HEK293 (cell line): ENCODE results near the gene GNG12.
"Not testable (repeated sequence)": the region's sequence is repeated elsewhere in the genome, so short reads cannot be mapped to it uniquely, and the experiment has no call there.

Source experiments
- CTCF ChIA-PET: fragments of 350-600 bp; formaldehyde crosslinking; extraction: SDS; loops from one replicate; lab custom pipeline; 2021; ENCODE audit warnings: antibody characterized with exemption; lab: Yijun Ruan, JAX
- POLR2A ChIA-PET: fragments of 300-600 bp; formaldehyde crosslinking; extraction: SDS; loops from one replicate; lab custom pipeline; 2020; ENCODE audit warnings: antibody characterized with exemption, inconsistent platforms; lab: Yijun Ruan, JAX
- H3K27ac ChIP-seq: fragments of 200-500 bp; sonication (Bioruptor generic); 2 replicates; pipeline ENCODE4 v1.5.1; 2014; ENCODE audit warnings: low read depth, low read length, control low read depth, inconsistent platforms; ENCODE audit errors: extremely low read depth
- H3K36me3 ChIP-seq, 2 experiments: fragments of 200-500 bp in 1 of 2; sonication (Bioruptor generic) in 1 of 2; 1 replicate in 1 of 2; 2 replicates in 1 of 2; pipeline ENCODE4 v1.5.1; 2014 to 2017; ENCODE audit warnings: inconsistent platforms in 2 of 2, low read length in 2 of 2; ENCODE audit not compliant: control insufficient read depth in 2 of 2, insufficient read depth in 1 of 2
- H3K4me1 ChIP-seq: fragments of 200-500 bp; sonication (Bioruptor generic); 2 replicates; pipeline ENCODE4 v1.5.1; 2014; ENCODE audit warnings: mild to moderate bottlenecking, low read length, inconsistent platforms; ENCODE audit not compliant: control insufficient read depth, insufficient read depth
- H3K4me3 ChIP-seq: 2 replicates; pipeline ENCODE4 v1.5.1; 2011; ENCODE audit warnings: low read depth, mild to moderate bottlenecking, control low read depth, low read length, moderate library complexity
- H3K9me3 ChIP-seq: fragments of 200-500 bp; sonication (Bioruptor generic); 2 replicates; pipeline ENCODE4 v1.5.1; 2014; ENCODE audit warnings: low read depth, low read length, inconsistent platforms; ENCODE audit not compliant: control insufficient read depth, insufficient read depth
- KLF10 ChIP-seq: fragments of 450-650 bp; IDR thresholded peaks from 2 replicates; pipeline ENCODE4 v1.5.1; 2018; ENCODE audit warnings: missing biosample characterization, mild to moderate bottlenecking, missing genetic modification characterization
- PRDM2 ChIP-seq: fragments of 450-650 bp; formaldehyde crosslinking; IDR thresholded peaks from 2 replicates; pipeline ENCODE4 v1.5.1; 2016; ENCODE audit warnings: missing biosample characterization, missing genetic modification characterization, borderline replicate concordance
- ZBTB44 ChIP-seq: fragments of 450-650 bp; IDR thresholded peaks from 2 replicates; pipeline ENCODE4 v1.5.1; 2018; ENCODE audit warnings: missing biosample characterization, mild to moderate bottlenecking, missing genetic modification characterization
- ZBTB48 ChIP-seq: fragments of 450-650 bp; formaldehyde crosslinking; IDR thresholded peaks from 2 replicates; pipeline ENCODE4 v1.5.1; 2016; ENCODE audit warnings: missing biosample characterization, missing genetic modification characterization
- ZNF138 ChIP-seq: fragments of 450-650 bp; formaldehyde crosslinking; IDR thresholded peaks from 2 replicates; pipeline ENCODE4 v1.5.1; 2016; ENCODE audit warnings: missing biosample characterization, missing genetic modification characterization, borderline replicate concordance
- ZNF146 ChIP-seq: fragments of 450-650 bp; formaldehyde crosslinking; IDR thresholded peaks from 2 replicates; pipeline ENCODE4 v1.5.1; 2016; ENCODE audit warnings: missing biosample characterization, missing genetic modification characterization
- ZNF16 ChIP-seq: fragments of 450-650 bp; formaldehyde crosslinking; IDR thresholded peaks from 2 replicates; pipeline ENCODE4 v1.5.1; 2016; ENCODE audit warnings: low read depth, missing biosample characterization, missing genetic modification characterization
- ZNF280D ChIP-seq: fragments of 450-650 bp; formaldehyde crosslinking; IDR thresholded peaks from 2 replicates; pipeline ENCODE4 v1.5.1; 2016; ENCODE audit warnings: missing biosample characterization, missing genetic modification characterization
- ZNF548 ChIP-seq: fragments of 450-650 bp; formaldehyde crosslinking; IDR thresholded peaks from 2 replicates; pipeline ENCODE4 v1.5.1; 2016; ENCODE audit warnings: missing biosample characterization, missing genetic modification characterization
- ZNF571 ChIP-seq: fragments of 450-650 bp; formaldehyde crosslinking; IDR thresholded peaks from 2 replicates; pipeline ENCODE4 v1.5.0; 2017; ENCODE audit warnings: missing biosample characterization, missing genetic modification characterization
- ZNF658 ChIP-seq: fragments of 450-650 bp; formaldehyde crosslinking; IDR thresholded peaks from 2 replicates; pipeline ENCODE4; 2016; ENCODE audit warnings: missing biosample characterization, missing genetic modification characterization

The GNG12 gene

GRCh38 chr1:67665307-67665706 is 168.0 kb downstream of the GNG12 start:
- TF ChIP-seq ZNF146 (tag by site-specific recombination) (peak; percentile 96), ZNF280D (tag by site-specific recombination) (0 out of 2 replicates have a peak, but pooled peaks have one; percentile 18)
- H3K4me1 ChIP-seq, POLR2A ChIA-PET: not testable (repeated sequence)

GRCh38 chr1:67664048-67664447 is 169.2 kb downstream of the GNG12 start:
- Histone ChIP-seq H3K4me1 (no peaks in the 10 kb centered on the region), H3K9me3 (no peaks in the 10 kb centered on the region), H3K4me3 (no peak overlapping the region), H3K27ac (no peak overlapping the region), H3K36me3 (no peaks in the 10 kb centered on the region)
- TF ChIP-seq ZNF138 (tag by site-specific recombination) = no peak
- no peak for TF ChIP-seq KLF10 (tag by site-specific recombination)
- TF ChIP-seq ZNF16 (tag by site-specific recombination) = no peak
- TF ChIP-seq PRDM2 (tag by site-specific recombination) = no peak
- no peak for TF ChIP-seq ZNF571 (tag by site-specific recombination)
- no peak for TF ChIP-seq ZBTB44 (tag by site-specific recombination)
- TF ChIP-seq ZNF548 (tag by site-specific recombination) = no peak
- no peak for TF ChIP-seq ZNF658 (tag by site-specific recombination)
- TF ChIP-seq ZBTB48 = no peak
- POLR2A ChIA-PET = interaction anchor here (2.1 kb wide), 1 partner anchor 21 kb away, joined by 10 read pairs; the partner anchor contains the start of gene GADD45A
- CTCF ChIA-PET = no interaction called here

More at GRCh38 chr1:67665307-67665706, 168.0 kb downstream of the GNG12 start:
- CTCF ChIA-PET, H3K27ac ChIP-seq, H3K36me3 ChIP-seq, H3K4me3 ChIP-seq, H3K9me3 ChIP-seq: not testable (repeated sequence)
